NT2/D1 (cell line): ENCODE results near the gene LIPC.

ENCODE experiments used
- YY1 ChIP-seq: IDR thresholded peaks from 2 replicates; pipeline ENCODE4 v1.6.1; 2011; ENCODE audit not compliant: insufficient read length, insufficient read depth
- ZNF274 ChIP-seq: IDR thresholded peaks from 2 replicates; pipeline ENCODE4 v1.6.1; 2011; ENCODE audit warnings: mild to moderate bottlenecking, low read depth, low read length

DNA sequence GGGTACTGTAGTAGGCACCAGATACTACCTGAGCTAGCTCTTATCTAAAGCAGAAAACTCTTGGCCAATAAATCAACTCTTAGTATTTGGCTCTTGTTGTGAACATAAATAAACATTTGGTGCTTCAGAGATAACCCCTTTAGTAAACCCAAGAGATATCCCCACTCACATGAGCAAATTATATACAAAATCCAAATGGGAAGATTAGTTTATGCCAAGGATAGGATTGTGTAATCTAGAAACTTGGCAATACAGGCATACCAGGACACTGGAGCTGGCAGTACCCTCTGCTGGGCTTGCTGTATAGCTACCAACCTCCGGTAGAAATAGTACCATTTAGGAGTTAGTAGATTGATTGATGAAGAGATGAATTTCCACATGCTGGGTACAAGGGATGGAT lies 127.0 kb downstream of the LIPC start:
- no peak for TF ChIP-seq YY1
- TF ChIP-seq ZNF274 = no peak
